Skin epidermis (tissue), 12 donors: ENCODE measurements around the gene PDS5B.
"Not testable (repeated sequence)": the region's sequence is repeated elsewhere in the genome, so short reads cannot be mapped to it uniquely, and the experiment has no call there.

Source experiments
- H3K27ac ChIP-seq, 21 experiments: fragments of 200-600 bp; sonication (generic) in 11 of 21; one replicate each; pipeline ENCODE4 v1.5.0; 2020; ENCODE audit warnings: mild to moderate bottlenecking in 3 of 21, inconsistent platforms in 2 of 21, moderate library complexity in 2 of 21
- H3K4me3 ChIP-seq, 7 experiments: fragments of 200-600 bp; sonication (generic) in 2 of 7; one replicate each; pipeline ENCODE4 v1.5.0; 2020; ENCODE audit warnings: inconsistent platforms in 2 of 7, mild to moderate bottlenecking in 2 of 7, moderate library complexity in 1 of 7

The PDS5B gene

DNA sequence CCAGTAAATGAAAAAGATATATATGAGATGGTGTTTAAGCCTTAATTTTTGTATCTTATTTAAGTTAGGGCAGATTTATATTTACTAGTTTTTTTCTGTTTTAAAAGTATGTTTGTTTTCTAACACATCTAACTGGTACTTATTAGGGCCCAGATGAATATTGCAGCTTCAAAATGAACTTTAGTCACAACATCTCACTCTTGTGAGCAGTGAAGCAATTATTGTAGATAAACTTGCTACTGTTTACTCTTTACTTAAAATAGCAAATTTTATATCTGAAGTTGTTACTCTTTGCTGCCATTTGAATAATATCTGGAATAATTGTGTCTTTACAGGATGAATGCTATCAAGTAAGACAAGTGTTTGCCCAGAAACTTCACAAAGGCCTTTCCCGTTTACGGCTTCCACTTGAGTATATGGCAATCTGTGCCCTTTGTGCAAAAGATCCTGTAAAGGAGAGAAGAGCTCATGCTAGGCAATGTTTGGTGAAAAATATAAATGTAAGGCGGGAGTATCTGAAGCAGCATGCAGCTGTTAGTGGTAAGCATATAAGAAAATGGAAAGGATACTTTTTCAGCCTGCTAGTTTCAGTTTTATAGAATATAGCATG is 166.8 kb downstream of the PDS5B start:
- no peak overlapping the region for H3K27ac ChIP-seq

DNA sequence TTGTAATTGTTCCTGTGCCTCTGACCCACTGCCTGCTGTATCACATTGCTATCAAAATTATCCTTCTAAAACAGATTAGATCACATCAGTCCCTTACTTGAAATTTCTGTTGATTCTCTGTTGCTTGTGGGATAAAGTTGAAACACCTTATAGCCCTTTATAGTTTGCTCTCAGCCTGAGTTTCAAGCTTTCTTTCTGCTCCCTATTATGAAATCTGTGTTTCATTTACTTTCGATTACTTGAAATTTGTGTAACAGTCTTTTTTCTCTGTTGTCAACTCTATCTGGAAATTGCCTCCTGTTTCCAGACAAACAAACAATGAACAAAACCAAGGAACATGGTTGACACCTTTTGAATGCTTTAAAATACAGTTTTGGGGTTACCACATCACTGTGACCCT is 167.9 kb downstream of the PDS5B start:
- no peak overlapping the region for H3K4me3 ChIP-seq
- no peak overlapping the region for H3K27ac ChIP-seq

More for the DNA sequence above, 166.8 kb downstream of the PDS5B start:
- H3K4me3 ChIP-seq, result no peak overlapping the region

DNA sequence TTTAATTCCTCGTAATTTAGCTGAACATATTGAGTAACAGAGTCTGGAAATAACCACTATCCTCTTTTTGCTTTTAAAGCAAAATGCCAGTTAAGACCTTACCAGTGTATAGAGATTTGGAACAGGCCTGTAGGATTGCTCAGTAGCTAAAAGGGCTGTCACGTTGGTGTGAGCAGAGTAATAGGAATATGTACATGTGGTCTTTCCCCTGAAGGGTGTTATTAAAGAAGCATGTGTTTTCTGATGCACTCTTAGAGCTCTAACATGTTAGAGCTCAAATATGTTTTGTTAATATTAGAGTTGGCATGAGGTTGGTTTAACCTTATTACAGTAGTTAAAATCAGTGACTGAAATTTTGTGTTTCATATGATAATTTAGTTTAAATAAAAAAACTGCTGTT is 172.9 kb downstream of the PDS5B start:
- no peak overlapping the region for H3K27ac ChIP-seq
- H3K4me3 ChIP-seq, result no peak overlapping the region

DNA sequence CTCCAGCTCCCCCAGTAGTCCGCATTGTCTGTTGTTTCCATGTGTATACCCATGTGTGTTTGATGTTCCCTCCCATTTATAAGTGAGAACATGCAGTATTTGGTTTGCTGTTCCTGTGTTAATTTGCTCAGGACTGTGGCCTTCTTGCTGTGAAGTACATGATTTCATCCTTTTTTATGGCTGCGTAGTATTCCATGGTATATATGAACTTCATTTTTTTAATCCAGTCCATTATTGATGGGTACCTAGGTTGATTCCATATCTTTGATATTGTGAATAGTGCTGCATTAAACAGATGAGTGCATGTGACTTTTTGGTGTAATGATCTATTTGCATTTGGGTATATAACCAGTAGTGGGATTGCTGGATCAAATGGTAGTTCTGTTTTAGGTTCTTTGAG is 175.2 kb downstream of the PDS5B start:
- no peak overlapping the region for H3K4me3 ChIP-seq
- H3K27ac ChIP-seq, result no peak overlapping the region

- no peak overlapping the region for H3K27ac ChIP-seq
- no peak overlapping the region for H3K4me3 ChIP-seq
Measured at GRCh38 chr13:32779119-32779518, 192.9 kb downstream of the PDS5B start.

GRCh38 chr13:32781906-32782305 is 195.7 kb downstream of the PDS5B start:
- Histone ChIP-seq H3K27ac (no peak overlapping the region), H3K4me3 (no peak overlapping the region)

GRCh38 chr13:32783067-32783466 is 196.8 kb downstream of the PDS5B start:
- no peak overlapping the region for H3K4me3 ChIP-seq
- no peak overlapping the region for H3K27ac ChIP-seq

- no peak overlapping the region for H3K4me3 ChIP-seq
- H3K27ac ChIP-seq, result no peak overlapping the region
Measured at GRCh38 chr13:32790731-32791130, 204.5 kb downstream of the PDS5B start.

- Histone ChIP-seq H3K4me3 (no peak overlapping the region), H3K27ac (no peak overlapping the region)
Measured at GRCh38 chr13:32791545-32792172, 205.4 kb downstream of the PDS5B start.

- Histone ChIP-seq H3K27ac (no peak overlapping the region), H3K4me3 (no peak overlapping the region)
Measured at GRCh38 chr13:32796754-32797153, 210.5 kb downstream of the PDS5B start.

DNA sequence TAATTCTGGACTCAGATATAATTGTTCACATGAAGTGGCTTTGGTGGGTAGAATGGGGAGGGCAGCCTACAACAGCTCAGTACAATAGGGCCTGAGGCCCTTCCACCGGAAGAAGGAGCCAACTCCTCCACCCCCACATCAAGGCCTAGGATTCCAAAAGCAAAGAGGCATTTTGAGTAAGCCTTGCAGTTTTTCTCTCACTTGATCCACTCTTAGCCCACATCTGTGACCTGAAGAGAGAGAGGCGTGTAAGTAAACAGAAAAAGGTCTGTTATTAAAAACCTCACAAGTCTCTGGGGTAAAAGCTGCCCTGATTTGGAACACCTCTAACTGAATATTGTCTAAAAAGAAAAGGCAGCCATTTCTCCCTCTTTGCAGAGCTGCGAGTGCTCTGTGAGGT is 215.9 kb downstream of the PDS5B start:
- H3K4me3 ChIP-seq, result no peak overlapping the region
- no peak overlapping the region for H3K27ac ChIP-seq

GRCh38 chr13:32804673-32805230 is 218.5 kb downstream of the PDS5B start:
- no peak overlapping the region for H3K27ac ChIP-seq
- H3K4me3 ChIP-seq, result no peak overlapping the region

GRCh38 chr13:32811297-32811800 is 225.1 kb downstream of the PDS5B start:
- Histone ChIP-seq H3K4me3 (no peak overlapping the region), H3K27ac (no peak overlapping the region)

GRCh38 chr13:32821149-32821688 is 235.0 kb downstream of the PDS5B start:
- no peak overlapping the region for H3K4me3 ChIP-seq
- H3K27ac ChIP-seq, result no peak overlapping the region

DNA sequence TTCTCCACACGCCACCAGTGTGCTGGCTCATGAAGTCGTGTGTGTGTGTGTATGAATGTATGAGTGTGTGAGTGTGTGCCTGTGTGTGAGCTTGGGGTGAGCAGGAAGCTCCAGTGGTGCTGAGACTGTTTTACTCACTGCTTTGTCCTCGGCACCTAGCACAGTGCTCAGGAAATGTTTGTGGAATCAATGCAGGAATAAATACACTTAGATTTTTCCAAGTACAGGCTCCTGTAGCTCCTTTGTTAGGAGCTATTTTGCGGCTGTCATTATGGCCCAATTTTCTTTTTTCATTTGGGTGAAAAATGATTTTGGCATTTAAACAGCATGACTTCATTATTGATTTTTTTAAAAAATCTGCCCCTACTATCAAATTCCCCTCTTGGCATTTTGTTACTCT is 236.5 kb downstream of the PDS5B start:
- H3K4me3 ChIP-seq, result no peak overlapping the region

DNA sequence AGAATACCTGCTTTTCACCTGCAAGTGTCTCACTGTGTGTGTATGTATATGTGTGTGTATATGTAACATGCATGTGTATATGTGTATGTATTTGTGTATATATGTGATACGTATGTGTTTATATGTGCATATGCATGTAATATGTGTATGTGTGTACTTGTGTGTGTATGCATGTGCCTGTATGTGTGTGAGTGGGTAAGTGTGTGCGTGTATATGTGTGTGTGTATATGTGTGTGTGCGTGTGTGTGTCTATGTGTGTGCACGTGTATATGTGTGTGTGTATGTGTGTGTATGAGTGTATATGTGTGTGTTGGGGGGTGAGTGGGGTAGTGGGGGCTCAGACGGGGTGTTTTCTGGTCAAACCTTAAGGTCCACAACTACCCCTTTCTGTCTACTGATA is 237.3 kb downstream of the PDS5B start:
- Histone ChIP-seq H3K27ac (no peak overlapping the region), H3K4me3 (no peak overlapping the region)

More for the DNA sequence above, 236.5 kb downstream of the PDS5B start:
- H3K27ac ChIP-seq, result no peak overlapping the region

GRCh38 chr13:32824061-32824460 is 237.8 kb downstream of the PDS5B start:
- H3K27ac ChIP-seq, result no peak overlapping the region

DNA sequence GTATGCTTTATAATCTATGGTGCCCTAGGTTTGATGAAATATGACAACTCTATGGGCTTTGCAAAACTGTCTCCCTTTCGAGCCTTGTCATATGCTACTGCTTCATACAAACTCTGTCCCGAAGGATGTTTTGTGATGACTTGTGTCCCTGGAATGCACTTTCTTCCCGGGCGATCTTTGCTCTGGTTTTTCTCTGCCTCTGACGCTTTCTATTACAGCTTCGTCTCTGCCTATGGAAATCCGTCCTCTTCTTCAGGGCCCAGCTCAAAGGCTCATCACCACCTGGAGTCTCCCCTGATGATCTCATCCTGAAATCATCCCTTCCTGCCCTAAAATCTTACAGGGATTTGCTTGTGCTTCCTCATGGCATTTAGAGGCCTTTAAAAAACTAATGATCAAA is 238.4 kb downstream of the PDS5B start:
- no peak overlapping the region for H3K27ac ChIP-seq
- H3K4me3 ChIP-seq, result no peak overlapping the region

More at GRCh38 chr13:32824061-32824460, 237.8 kb downstream of the PDS5B start:
- H3K4me3 ChIP-seq, result no peak overlapping the region

DNA sequence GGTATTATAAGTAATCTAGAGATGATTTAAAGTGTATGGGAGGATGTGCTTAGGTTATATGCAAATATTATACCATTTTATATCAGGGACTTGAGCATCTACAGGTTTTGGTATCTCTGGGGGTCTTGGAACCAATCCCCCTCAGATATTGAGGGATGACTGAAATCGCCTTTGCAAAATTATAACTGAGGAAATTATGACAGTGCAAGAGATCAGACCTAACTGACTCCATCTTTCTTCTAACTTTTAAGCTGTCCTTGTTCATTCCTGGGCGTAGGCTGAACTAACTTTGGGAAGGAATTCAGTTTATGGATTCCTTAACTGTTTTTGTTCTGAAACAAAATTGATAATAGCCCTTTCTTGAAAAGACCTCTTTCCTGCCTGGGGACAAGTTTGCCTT is 239.2 kb downstream of the PDS5B start:
- Histone ChIP-seq H3K4me3 (no peak overlapping the region), H3K27ac (no peak overlapping the region)

GRCh38 chr13:32826372-32826771 is 240.1 kb downstream of the PDS5B start:
- not testable (repeated sequence) for H3K27ac ChIP-seq, H3K4me3 ChIP-seq
